D721Med (cell line): ENCODE data around the gene PDE1C.

Experiments
- DNase-seq: peaks from one replicate; pipeline ENCODE4 v3.0.0; 2011; ENCODE audit warnings: low spot score; ENCODE audit not compliant: insufficient read length
- FAIRE-seq: peaks from 2 replicates; lab custom pipeline; 2011; peaks lifted over from hg19 to GRCh38; lab: Jason Lieb, UNC
- CTCF ChIP-seq: IDR thresholded peaks from 2 replicates; pipeline ENCODE4 v1.5.1; 2012; ENCODE audit warnings: mild to moderate bottlenecking, control low read depth; ENCODE audit not compliant: insufficient read depth; ENCODE audit errors: missing control alignments

Gene PDE1C

GRCh38 chr7:32075612-32076011 is 5.4 kb upstream of the PDE1C start:
- no peak for DNase-seq
- no peak for TF ChIP-seq CTCF
- no peak for FAIRE-seq

DNA sequence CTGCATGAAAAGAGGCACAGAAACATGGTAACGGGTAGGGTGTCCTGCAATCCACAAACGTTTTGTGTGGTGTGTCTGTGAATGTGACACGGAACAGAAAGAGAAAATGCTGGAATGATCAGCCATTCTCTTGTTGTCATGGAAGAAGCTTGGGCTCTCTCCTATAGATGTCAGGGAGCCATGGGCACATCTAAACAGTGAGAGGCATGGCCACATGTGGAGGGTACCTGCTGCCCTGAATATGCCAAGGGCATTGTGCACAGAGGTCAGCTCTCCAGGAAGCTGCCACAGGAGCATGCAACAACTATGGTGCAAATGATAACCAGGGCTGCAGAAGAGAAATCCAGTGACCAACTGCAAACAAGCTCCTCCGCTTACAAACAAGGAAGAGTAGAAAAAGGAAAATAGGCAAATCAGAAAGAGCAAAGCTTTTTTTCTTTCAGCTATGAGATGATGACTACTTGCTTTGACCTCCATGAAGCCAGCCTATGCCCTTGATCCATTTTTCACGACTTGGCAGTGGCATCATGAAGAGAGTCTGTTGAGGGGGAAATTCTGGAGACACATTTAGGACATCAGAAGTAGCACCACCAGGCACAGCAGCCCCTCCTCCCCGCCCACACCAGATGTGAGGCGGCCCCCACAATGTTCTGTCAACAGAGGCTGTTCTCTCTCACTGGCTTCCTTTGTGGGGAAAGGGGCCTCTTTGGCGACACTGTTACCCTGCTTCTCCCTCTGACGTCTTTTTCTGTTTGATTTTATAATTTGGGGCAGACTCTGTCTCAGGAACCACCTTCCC is 4.8 kb upstream of the PDE1C start:
- DNase-seq: no peak
- TF ChIP-seq CTCF: no peak
- no peak for FAIRE-seq

GRCh38 chr7:32073533-32073932 is 3.3 kb upstream of the PDE1C start:
- TF ChIP-seq CTCF: no peak
- no peak for FAIRE-seq
- no peak for DNase-seq

DNA sequence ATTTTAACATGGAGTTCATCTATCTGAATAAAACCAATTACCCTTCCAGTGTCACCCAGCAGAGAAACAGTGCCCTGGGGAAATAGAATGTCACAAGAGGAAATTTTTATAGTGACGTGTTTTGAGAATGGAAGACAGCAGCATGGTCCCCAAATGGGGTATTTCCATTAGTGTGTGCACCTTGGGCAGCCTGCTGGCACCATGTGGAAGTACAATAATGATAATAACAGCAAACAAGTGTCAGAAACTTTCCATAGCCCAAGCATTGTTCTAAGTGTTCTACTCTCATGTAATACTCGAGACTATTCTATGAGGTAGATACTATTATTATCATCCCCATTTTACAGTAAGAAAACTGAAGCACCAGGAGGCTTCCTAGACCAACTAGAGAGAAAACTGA is 2.2 kb upstream of the PDE1C start:
- no peak for FAIRE-seq
- no peak for TF ChIP-seq CTCF

GRCh38 chr7:32071466-32072091 is 1.4 kb upstream of the PDE1C start:
- DNase-seq (no peak), FAIRE-seq (no peak)
- no peak for TF ChIP-seq CTCF

More for the DNA sequence above, 2.2 kb upstream of the PDE1C start:
- DNase-seq: no peak

DNA sequence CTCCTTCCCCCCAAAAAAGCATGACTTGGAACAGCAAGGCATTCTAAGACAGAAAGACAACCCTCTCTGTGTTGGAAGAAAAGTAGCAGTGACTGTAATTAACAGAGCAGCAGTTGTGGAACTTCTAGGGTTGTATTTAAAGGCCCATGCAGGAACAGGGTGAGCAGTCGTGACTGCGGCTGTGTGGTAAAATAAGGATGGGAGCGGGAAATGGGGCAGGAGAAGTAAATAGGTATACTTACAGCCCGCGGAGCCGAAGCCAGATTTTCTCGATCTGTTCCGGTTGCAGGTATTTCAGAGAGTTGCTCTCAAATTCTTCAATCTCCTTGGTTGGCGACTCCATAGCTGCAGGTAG is 179 bp downstream of the PDE1C start:
- DNase-seq: no peak
- TF ChIP-seq CTCF: no peak
- no peak for FAIRE-seq

GRCh38 chr7:32069116-32069650 is 1.0 kb downstream of the PDE1C start:
- no peak for TF ChIP-seq CTCF
- FAIRE-seq (no peak), DNase-seq (no peak)
